Neutrophil (primary cell): ENCODE results near the gene MTHFD1.

Experiments used
- H3K27ac ChIP-seq: fragments of 200-600 bp; sonication (generic); 2 replicates; pipeline ENCODE4 v1.5.1; 2016; ENCODE audit warnings: mild to moderate bottlenecking, moderate library complexity
- H3K27me3 ChIP-seq: fragments of 200-600 bp; sonication (generic); 2 replicates; pipeline ENCODE4 v1.6.0; 2016; ENCODE audit warnings: mild to moderate bottlenecking
- H3K36me3 ChIP-seq: fragments of 200-600 bp; sonication (generic); 2 replicates; pipeline ENCODE4 v1.5.1; 2017
- H3K4me1 ChIP-seq, 2 experiments: fragments of 200-600 bp in 1 of 2; sonication (generic) in 1 of 2; 1 replicate in 1 of 2; 2 replicates in 1 of 2; pipeline versions ENCODE4 v1.5.1 to v1.6.1; 2013 to 2016; ENCODE audit warnings: low read depth in 1 of 2, low read length in 1 of 2, mild to moderate bottlenecking in 1 of 2, moderate library complexity in 1 of 2; ENCODE audit not compliant: control insufficient read depth in 1 of 2, insufficient read depth in 1 of 2
- H3K4me3 ChIP-seq, 2 experiments: fragments of 200-600 bp in 1 of 2; sonication (generic) in 1 of 2; 1 replicate in 1 of 2; 2 replicates in 1 of 2; pipeline ENCODE4 v1.5.1; 2013 to 2016; ENCODE audit warnings: low read depth in 1 of 2, low read length in 1 of 2, mild to moderate bottlenecking in 1 of 2, moderate library complexity in 1 of 2
- H3K9me3 ChIP-seq: fragments of 200-600 bp; sonication (generic); 2 replicates; pipeline ENCODE4 v1.5.1; 2016
- CTCF ChIP-seq: fragments of 200-600 bp; sonication (generic); IDR thresholded peaks from 2 replicates; pipeline ENCODE4 v1.5.1; 2016; ENCODE audit warnings: antibody characterized with exemption

The MTHFD1 gene

GRCh38 chr14:64387782-64388532 lies at the start of gene MTHFD1:
MTHFD1 (plus strand) TSS chr14:64388353; CDS start chr14:64388428, 75 bp downstream.
- peaks cover 19 to 24% of the 10 kb centered on the region in 2 experiments for H3K4me1 ChIP-seq
- H3K27me3 ChIP-seq, result no peaks in the 10 kb centered on the region
- H3K27ac ChIP-seq, result peak within 1 kb of the TSS; percentile 58
- no peak for TF ChIP-seq CTCF
- H3K4me3 ChIP-seq, result peak within 1 kb of the TSS; percentile 94 to 97
- H3K36me3 ChIP-seq, result no peaks in the 10 kb centered on the region
- no peaks in the 10 kb centered on the region for H3K9me3 ChIP-seq

- H3K27me3 ChIP-seq, result no peaks in the 10 kb centered on the region
- no peaks in the 10 kb centered on the region for H3K9me3 ChIP-seq
Observed at GRCh38 chr14:64338616-64339316, 49.4 kb upstream of the MTHFD1 start.

GRCh38 chr14:64340560-64341196 lies 47.5 kb upstream of the MTHFD1 start:
- Histone ChIP-seq H3K4me1 (peaks cover 11 to 14% of the 10 kb centered on the region in 2 experiments), H3K36me3 (no peaks in the 10 kb centered on the region), H3K27me3 (no peaks in the 10 kb centered on the region), H3K4me3 (no peak overlapping the region), H3K9me3 (no peaks in the 10 kb centered on the region), H3K27ac (no peak overlapping the region)
- no peak for TF ChIP-seq CTCF

More at GRCh38 chr14:64338616-64339316, 49.4 kb upstream of the MTHFD1 start:
- TF ChIP-seq CTCF, result no peak
- Histone ChIP-seq H3K36me3 (no peaks in the 10 kb centered on the region), H3K4me1 (peaks cover 11 to 14% of the 10 kb centered on the region in 2 experiments), H3K4me3 (peak overlapping the region; percentile 57 to 58), H3K27ac (peak overlapping the region; percentile 27)

GRCh38 chr14:64347748-64348147 lies 40.4 kb upstream of the MTHFD1 start:
- H3K27me3 ChIP-seq, result no peaks in the 10 kb centered on the region
- H3K9me3 ChIP-seq, result no peaks in the 10 kb centered on the region
- no peak for TF ChIP-seq CTCF

GRCh38 chr14:64349741-64350490 lies 38.2 kb upstream of the MTHFD1 start:
- Histone ChIP-seq H3K27me3 (no peaks in the 10 kb centered on the region), H3K36me3 (no peaks in the 10 kb centered on the region)
- no peak for TF ChIP-seq CTCF

More at GRCh38 chr14:64347748-64348147, 40.4 kb upstream of the MTHFD1 start:
- H3K36me3 ChIP-seq, result no peaks in the 10 kb centered on the region
- no peak overlapping the region for H3K27ac ChIP-seq
- H3K4me1 ChIP-seq, result no peaks in the 10 kb centered on the region
- H3K4me3 ChIP-seq, result no peak overlapping the region

More at GRCh38 chr14:64349741-64350490, 38.2 kb upstream of the MTHFD1 start:
- no peaks in the 10 kb centered on the region for H3K9me3 ChIP-seq
- H3K27ac ChIP-seq, result no peak overlapping the region
- H3K4me1 ChIP-seq, result no peaks in the 10 kb centered on the region
- H3K4me3 ChIP-seq, result no peak overlapping the region
